HepG2 (cell line): ENCODE data around the gene CCDC85C. TPM values are rescaled to one million over a fixed set of nuclear protein-coding genes. Genes with fewer than 3 reads are reported as not detected.

Source experiments
- ATM ChIP-seq: fragments of 450-650 bp; IDR thresholded peaks from 2 replicates; pipeline ENCODE4 v1.7.1; 2017; ENCODE audit warnings: mild to moderate bottlenecking, borderline replicate concordance
- DNMT3B ChIP-seq: conservative IDR thresholded peaks from 2 replicates; pipeline ENCODE4 v1.6.1; 2016; ENCODE audit warnings: missing biosample characterization, control low read depth
- MIXL1 ChIP-seq: IDR thresholded peaks from 2 replicates; pipeline ENCODE4 v1.6.1; 2016
- MTF2 ChIP-seq: sonication (generic); formaldehyde crosslinking; IDR thresholded peaks from 2 replicates; pipeline ENCODE4 v1.5.0; 2020; ENCODE audit warnings: missing genetic modification reagents, borderline replicate concordance
- NR2C2 ChIP-seq: sonication (generic); formaldehyde crosslinking; IDR thresholded peaks from 2 replicates; pipeline ENCODE4 v1.4.0; 2020; ENCODE audit warnings: missing genetic modification reagents, mild to moderate bottlenecking, moderate library complexity, borderline replicate concordance
- PAWR ChIP-seq: sonication (generic); formaldehyde crosslinking; IDR thresholded peaks from 2 replicates; pipeline ENCODE4 v1.4.0; 2020; ENCODE audit warnings: missing genetic modification reagents, mild to moderate bottlenecking, borderline replicate concordance
- SRSF9 ChIP-seq: fragments of 200-400 bp; formaldehyde crosslinking; IDR thresholded peaks from 2 replicates; pipeline ENCODE4 v1.6.1; 2018; ENCODE audit warnings: borderline replicate concordance, mild to moderate bottlenecking, low read depth, low read length; ENCODE audit not compliant: insufficient read depth, poor library complexity, severe bottlenecking
- STAT6 ChIP-seq: sonication (generic); formaldehyde crosslinking; IDR thresholded peaks from 2 replicates; pipeline ENCODE4 v1.4.0; 2020; ENCODE audit warnings: missing genetic modification reagents, mild to moderate bottlenecking, borderline replicate concordance
- TAF1 ChIP-seq: sonication (generic); formaldehyde crosslinking; IDR thresholded peaks from 2 replicates; pipeline ENCODE4 v1.4.0; 2020; ENCODE audit warnings: missing genetic modification reagents
- TBX3 ChIP-seq: fragments of 450-650 bp; IDR thresholded peaks from 2 replicates; pipeline ENCODE4 v1.6.1; 2017; ENCODE audit warnings: antibody characterized with exemption, mild to moderate bottlenecking, inconsistent platforms, borderline replicate concordance
- ZFP41 ChIP-seq: sonication (generic); formaldehyde crosslinking; IDR thresholded peaks from 2 replicates; pipeline ENCODE4 v1.4.0; 2020; ENCODE audit warnings: mild to moderate bottlenecking, missing genetic modification reagents, borderline replicate concordance
- ZNF180 ChIP-seq: sonication (generic); formaldehyde crosslinking; IDR thresholded peaks from 2 replicates; pipeline ENCODE4 v1.4.0; 2020; ENCODE audit warnings: low read depth, missing genetic modification reagents, borderline replicate concordance
- ZNF264 ChIP-seq: sonication (generic); formaldehyde crosslinking; IDR thresholded peaks from 2 replicates; pipeline ENCODE4 v1.4.0; 2020; ENCODE audit warnings: missing genetic modification reagents
- ZNF292 ChIP-seq: sonication (generic); formaldehyde crosslinking; IDR thresholded peaks from 2 replicates; pipeline ENCODE4 v1.8.1; 2022; ENCODE audit warnings: mild to moderate bottlenecking, low read depth, missing genetic modification reagents, borderline replicate concordance
- ZNF430 ChIP-seq: sonication (generic); formaldehyde crosslinking; IDR thresholded peaks from 2 replicates; pipeline ENCODE4 v1.9.0; 2021; ENCODE audit warnings: mild to moderate bottlenecking, missing genetic modification reagents
- ZNF496 ChIP-seq: sonication (generic); formaldehyde crosslinking; IDR thresholded peaks from 2 replicates; pipeline ENCODE4 v1.8.1; 2023; ENCODE audit warnings: mild to moderate bottlenecking, moderate library complexity, missing genetic modification reagents; ENCODE audit not compliant: insufficient replicate concordance
- ZNF619 ChIP-seq: sonication (generic); formaldehyde crosslinking; IDR thresholded peaks from 2 replicates; pipeline ENCODE4 v1.4.0; 2020; ENCODE audit warnings: mild to moderate bottlenecking, missing genetic modification reagents
- ZNF724P ChIP-seq: sonication (generic); formaldehyde crosslinking; IDR thresholded peaks from 2 replicates; pipeline ENCODE4 v1.8.0; 2022; ENCODE audit warnings: missing genetic modification reagents, borderline replicate concordance
- ZNF780A ChIP-seq: sonication (generic); formaldehyde crosslinking; IDR thresholded peaks from 2 replicates; pipeline ENCODE4 v1.8.0; 2022; ENCODE audit warnings: mild to moderate bottlenecking, missing genetic modification reagents, moderate library complexity
- polyA plus RNA-seq, 8 experiments: library from polyadenylated mRNA; depleted of rRNA in 3 of 8; stranded (reverse) in 7 of 8; unstranded in 1 of 8; fragments of >200 nt; fragmentation: Illumina TruSeq in 4 of 8; extraction: Trizol in 4 of 8; gene quantifications; 2 replicates each; pipeline versions ENCODE4 v1.2.1 to v1.2.3, GENCODE V29; 2011 to 2016; ENCODE audit warnings: low read depth in 4 of 8, missing spikeins in 1 of 8, mixed read lengths in 1 of 8; ENCODE audit not compliant: insufficient read depth in 1 of 8
- total RNA-seq, 5 experiments: library from RNA; depleted of rRNA; stranded (reverse); fragments of >200 nt; fragmentation: Illumina TruSeq; extraction: Trizol; gene quantifications; 2 replicates each; pipeline ENCODE4 v1.2.3, GENCODE V29; 2016; ENCODE audit warnings: low read depth in 1 of 5
- TF ChIP-seq, protein P1 (sequence below), 2 experiments: fragments of 450-650 bp in 1 of 2; sonication (generic) in 1 of 2; formaldehyde crosslinking; IDR thresholded peaks; 2 replicates each; pipeline versions ENCODE4 v1.5.0 to v1.8.0; 2020 to 2022; ENCODE audit warnings: mild to moderate bottlenecking in 1 of 2, missing genetic modification reagents in 1 of 2

CCDC85C gene
- total and polyA plus RNA-seq, 2 of the 13 experiments (the other 11 are each of a cell fraction or from before 2014, with no cell fraction given): 18.8 to 43.8 TPM

DNA sequence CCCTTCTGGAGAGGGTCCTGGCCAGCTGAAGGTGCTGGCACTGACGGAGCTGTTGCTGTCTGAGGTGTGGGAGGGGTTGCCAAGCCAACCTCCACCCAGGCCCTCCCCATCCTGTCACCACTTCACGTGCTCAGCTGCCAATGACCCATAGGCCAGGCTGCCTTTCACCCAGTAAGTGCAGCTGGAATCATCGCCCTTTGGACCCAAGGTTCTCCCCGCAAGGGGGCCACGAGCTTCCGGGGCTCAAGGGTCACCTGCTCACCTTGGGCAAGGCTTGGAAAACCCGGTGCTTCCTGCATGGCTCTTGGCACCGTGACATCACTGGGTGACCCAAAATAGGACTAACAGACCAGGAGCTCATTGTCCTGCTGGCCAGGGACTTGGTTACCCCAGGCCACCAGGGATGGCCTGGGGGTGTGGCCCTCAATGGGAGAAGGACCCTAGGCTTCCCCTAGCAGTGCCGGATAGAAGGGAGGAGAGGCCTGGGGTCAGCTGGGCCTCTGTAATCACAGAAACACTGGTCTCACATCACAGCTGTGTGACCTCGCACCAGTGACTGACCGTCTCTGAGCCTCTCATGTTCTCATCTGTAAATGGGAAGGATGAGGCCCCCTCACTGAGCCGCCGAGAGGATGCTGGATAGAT lies 51.3 kb downstream of the CCDC85C start (continued):
- TF ChIP-seq ZNF496 (CRISPR knock-in tag): no peak
- TF ChIP-seq TBX3: peak; percentile 92
- peak; percentile 73; the same call in 1 of the 2 replicates for TF ChIP-seq DNMT3B (CRISPR knock-in tag)
- TF ChIP-seq STAT6 (CRISPR knock-in tag): peak; percentile 86; the same call in 1 of the 2 replicates
- TF ChIP-seq ZFP41: no peak
- 0 out of 2 replicates have a peak, but pooled peaks have one; percentile 65 for TF ChIP-seq PAWR
- TF ChIP-seq ATM: no peak
- no peak for TF ChIP-seq ZNF780A
- peak; percentile 94 for TF ChIP-seq MIXL1
- TF ChIP-seq NR2C2 (CRISPR knock-in tag): peak; percentile 96
- TF ChIP-seq ZNF430: peak; percentile 95
- no peak for TF ChIP-seq MTF2
- TF ChIP-seq ZNF292 (CRISPR knock-in tag): peak; percentile 95
- TF ChIP-seq, protein P1, sequence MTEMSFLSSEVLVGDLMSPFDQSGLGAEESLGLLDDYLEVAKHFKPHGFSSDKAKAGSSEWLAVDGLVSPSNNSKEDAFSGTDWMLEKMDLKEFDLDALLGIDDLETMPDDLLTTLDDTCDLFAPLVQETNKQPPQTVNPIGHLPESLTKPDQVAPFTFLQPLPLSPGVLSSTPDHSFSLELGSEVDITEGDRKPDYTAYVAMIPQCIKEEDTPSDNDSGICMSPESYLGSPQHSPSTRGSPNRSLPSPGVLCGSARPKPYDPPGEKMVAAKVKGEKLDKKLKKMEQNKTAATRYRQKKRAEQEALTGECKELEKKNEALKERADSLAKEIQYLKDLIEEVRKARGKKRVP (CRISPR knock-in tag; IDR thresholded peaks at IDR 0.05): 0 out of 4 replicates have a peak, but pooled peaks of 1 of the 2 experiments have one; percentile 28
- TF ChIP-seq ZNF264 (CRISPR knock-in tag): peak; percentile 93
- no peak for TF ChIP-seq TAF1
- no peak for TF ChIP-seq ZNF180 (CRISPR knock-in tag)
- TF ChIP-seq SRSF9: no peak
- TF ChIP-seq ZNF724P (CRISPR knock-in tag): peak; percentile 70; the same call in 1 of the 2 replicates
- peak; percentile 68 for TF ChIP-seq ZNF619 (CRISPR knock-in tag)
